SH-SY5Y (cell line): ENCODE data around the gene MEPE.

ENCODE experiments used
- GATA2 ChIP-seq: IDR thresholded peaks from 2 replicates; pipeline ENCODE4 v1.6.1; 2011; ENCODE audit warnings: mild to moderate bottlenecking, low read depth, low read length
- GATA3 ChIP-seq: IDR thresholded peaks from 2 replicates; pipeline ENCODE4 v1.6.1; 2011; ENCODE audit warnings: low read depth, mild to moderate bottlenecking, low read length, moderate library complexity

- TF ChIP-seq GATA3, result no peak
- no peak for TF ChIP-seq GATA2
Measured at GRCh38 chr4:87799301-87800113, 33.3 kb upstream of the MEPE start, which contains the start of gene IBSP.
